B cell (primary cell): ENCODE measurements around the gene ORAI3. TPM values are rescaled to one million over a fixed set of nuclear protein-coding genes. Genes with fewer than 3 reads are reported as not detected.

ENCODE experiments used
- ATAC-seq: fragments of 200-7000 bp; cut with Tn5 transposase; one replicate; pipeline ENCODE4 v1.10.0; 2021; ENCODE audit warnings: low read depth, mild to moderate bottlenecking, moderate number of reproducible peaks, moderate library complexity
- CTCF ChIA-PET: fragments of 350-600 bp; sonication (Branson Sonifier 250); formaldehyde crosslinking; loops from one replicate; lab custom pipeline; 2021; ENCODE audit warnings: antibody characterized with exemption, inconsistent platforms; lab: Charles Lee
- POLR2A ChIA-PET: fragments of 350-600 bp; sonication (Branson Sonifier 250); formaldehyde crosslinking; loops from one replicate; lab custom pipeline; 2021; ENCODE audit warnings: antibody characterized with exemption; lab: Charles Lee
- DNase-seq: peaks from one replicate; pipeline ENCODE4 v3.0.0; 2013
- H2AFZ ChIP-seq: 2 replicates; pipeline ENCODE4 v1.6.1; 2012; ENCODE audit warnings: mild to moderate bottlenecking, low read depth, low read length; ENCODE audit not compliant: insufficient read depth, poor library complexity, severe bottlenecking
- H3K27ac ChIP-seq, 2 donors: 1 replicate in 1 of 2; 2 replicates in 1 of 2; pipeline ENCODE4 v1.5.1; 2012 to 2013; ENCODE audit warnings: low read length in 2 of 2, mild to moderate bottlenecking in 2 of 2, moderate library complexity in 1 of 2
- H3K27me3 ChIP-seq, 4 experiments: fragments of 200-600 bp in 1 of 4; sonication (generic) in 1 of 4; replicated peaks in 1 of 4; 1 replicate in 2 of 4; 2 replicates in 2 of 4; pipeline versions ENCODE4 v1.6.1 to v1.7.0; 2013 to 2016; ENCODE audit warnings: low read length in 3 of 4, mild to moderate bottlenecking in 2 of 4, mixed read lengths in 1 of 4, moderate library complexity in 1 of 4; ENCODE audit not compliant: insufficient read depth in 4 of 4, control insufficient read depth in 3 of 4; ENCODE audit errors: control extremely low read depth in 1 of 4
- H3K36me3 ChIP-seq, 2 experiments: replicated peaks in 1 of 2; 1 replicate in 1 of 2; 2 replicates in 1 of 2; pipeline versions ENCODE4 v1.6.1 to v1.7.1; 2013; ENCODE audit warnings: low read length in 1 of 2; ENCODE audit not compliant: insufficient read depth in 2 of 2, control insufficient read depth in 1 of 2; ENCODE audit errors: control extremely low read depth in 1 of 2, extremely low read depth in 1 of 2
- H3K4me1 ChIP-seq, 2 donors: fragments of 200-600 bp in 1 of 2; sonication (generic) in 1 of 2; 1 replicate in 1 of 2; 2 replicates in 1 of 2; pipeline versions ENCODE4 v1.5.1 to v1.6.1; 2013 to 2017; ENCODE audit warnings: low read length in 2 of 2; ENCODE audit not compliant: control insufficient read depth in 2 of 2, insufficient read depth in 2 of 2
- H3K4me2 ChIP-seq: replicated peaks from 2 replicates; pipeline ENCODE3; 2012; ENCODE audit warnings: mild to moderate bottlenecking, low read depth, low read length; ENCODE audit not compliant: poor library complexity, severe bottlenecking
- H3K4me3 ChIP-seq, 5 experiments: fragments of 200-600 bp in 1 of 5; sonication (generic) in 1 of 5; 1 replicate in 3 of 5; 2 replicates in 2 of 5; pipeline versions ENCODE4 v1.5.1 to v1.7.0; 2011 to 2016; ENCODE audit warnings: low read length in 4 of 5, mild to moderate bottlenecking in 4 of 5, low read depth in 2 of 5, control low read depth in 1 of 5, moderate library complexity in 1 of 5; ENCODE audit not compliant: insufficient read depth in 1 of 5; ENCODE audit errors: control extremely low read depth in 1 of 5, extremely low read depth in 1 of 5
- H3K79me2 ChIP-seq: fragments of 200-600 bp; sonication (generic); one replicate; pipeline ENCODE4 v1.6.0; 2016; ENCODE audit warnings: low read length; ENCODE audit not compliant: control insufficient read depth, insufficient read depth
- H3K9ac ChIP-seq: fragments of 200-600 bp; sonication (generic); 2 replicates; pipeline ENCODE4 v1.6.1; 2017; ENCODE audit warnings: mild to moderate bottlenecking, low read length, moderate library complexity
- H3K9me3 ChIP-seq, 3 donors: one replicate each; pipeline versions ENCODE4 v1.6.1 to v1.7.1; 2013; ENCODE audit warnings: low read length in 2 of 3; ENCODE audit not compliant: control insufficient read depth in 2 of 3, insufficient read depth in 1 of 3; ENCODE audit errors: control extremely low read depth in 1 of 3
- H4K20me1 ChIP-seq: 2 replicates; pipeline ENCODE4 v1.6.0; 2012; ENCODE audit warnings: mild to moderate bottlenecking, low read length; ENCODE audit not compliant: insufficient read depth, control insufficient read depth, poor library complexity, severe bottlenecking
- H3K27ac Mint-ChIP-seq: one replicate; pipeline ENCODE4 v1.8.0; 2021; ENCODE audit warnings: mixed read lengths
- H3K27me3 Mint-ChIP-seq: one replicate; pipeline ENCODE4 v1.8.0; 2021; ENCODE audit warnings: mixed read lengths
- H3K4me1 Mint-ChIP-seq: one replicate; pipeline ENCODE4 v1.8.0; 2021; ENCODE audit warnings: mixed read lengths
- H3K4me3 Mint-ChIP-seq: one replicate; pipeline ENCODE4 v1.8.0; 2021; ENCODE audit warnings: mixed read lengths
- H3K9me3 Mint-ChIP-seq: one replicate; pipeline ENCODE4 v1.8.0; 2022; ENCODE audit warnings: mixed read lengths; ENCODE audit not compliant: insufficient read depth
- EZH2 ChIP-seq: IDR thresholded peaks from 2 replicates; pipeline ENCODE4 v1.6.1; 2012; ENCODE audit warnings: borderline replicate concordance, low read depth, mild to moderate bottlenecking, moderate library complexity, low read length; ENCODE audit not compliant: insufficient read depth, poor library complexity, severe bottlenecking
- WGBS: methylation state at CpG from one replicate; pipeline ENCODE4 v1.1.5; 2013; ENCODE audit warnings: missing lambda C conversion rate; ENCODE audit not compliant: insufficient coverage; 5-methylcytosine and 5-hydroxymethylcytosine counted together
- intact Hi-C: fragments of 100-400 bp; cut with micrococcal nuclease; formaldehyde crosslinking; loops from one replicate; pipeline ENCODE4 v1.10.0; 2022
- polyA plus RNA-seq: library from polyadenylated mRNA; depleted of rRNA; stranded (reverse); fragments of >200 nt; gene quantifications from 2 replicates; pipeline ENCODE4 v1.2.3, GENCODE V29; 2012
- total RNA-seq, 2 donors: library from RNA; stranded (reverse); fragments of 120-200 nt in 1 of 2; gene quantifications; 1 replicate in 1 of 2; 2 replicates in 1 of 2; pipeline versions ENCODE4 v1.2.3 to v1.2.4, GENCODE V29; 2013 to 2022
- TF ChIP-seq, protein P1 (sequence below): fragments of 200-600 bp; IDR thresholded peaks from one replicate; pipeline ENCODE4 v1.8.0; 2022; ENCODE audit warnings: antibody characterized with exemption, mild to moderate bottlenecking

Gene ORAI3
- total and polyA plus RNA-seq, 2 donors (not counting 1 experiment from before 2014, with no cell fraction given): 32.2 to 51.8 TPM

DNA sequence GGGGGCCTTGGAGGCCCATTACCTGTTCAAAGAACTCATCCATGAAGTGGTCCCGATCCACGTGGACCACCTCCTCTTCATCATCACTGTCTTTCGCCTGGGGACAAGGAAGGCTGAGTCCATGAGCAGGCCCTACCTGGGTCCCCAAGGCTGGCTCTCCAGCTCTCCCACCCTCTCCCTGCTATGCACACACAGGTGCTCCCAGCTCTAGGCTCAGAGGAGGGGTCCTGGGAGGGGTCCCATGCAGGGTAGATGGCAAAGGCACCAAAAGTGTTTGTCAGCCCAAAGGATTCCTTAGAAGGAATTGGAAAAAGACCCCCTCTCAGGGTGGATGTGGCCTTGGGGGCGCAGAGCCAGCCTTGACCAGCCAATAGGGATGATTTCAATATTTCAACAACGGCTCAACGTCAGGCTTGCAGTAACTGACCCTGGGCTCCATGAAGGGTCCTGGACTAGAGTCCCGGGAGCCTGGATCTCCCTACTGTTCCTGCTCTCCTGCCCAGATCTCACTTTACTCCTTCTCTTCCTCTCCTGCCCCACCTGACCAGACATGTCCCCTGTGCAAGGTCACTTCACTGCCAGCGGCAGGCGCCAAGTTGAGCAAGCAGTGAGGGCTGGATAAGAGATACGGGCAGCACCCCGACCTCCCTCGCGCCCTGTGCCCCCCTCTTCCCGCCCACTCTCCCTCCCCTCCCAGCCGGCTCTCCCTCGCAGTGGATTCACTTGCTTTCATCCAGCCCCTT, 52.8 kb downstream of the ORAI3 start:
- H3K4me3 ChIP-seq: no peak overlapping the region
- no peak for TF ChIP-seq EZH2
- TF ChIP-seq, protein P1, sequence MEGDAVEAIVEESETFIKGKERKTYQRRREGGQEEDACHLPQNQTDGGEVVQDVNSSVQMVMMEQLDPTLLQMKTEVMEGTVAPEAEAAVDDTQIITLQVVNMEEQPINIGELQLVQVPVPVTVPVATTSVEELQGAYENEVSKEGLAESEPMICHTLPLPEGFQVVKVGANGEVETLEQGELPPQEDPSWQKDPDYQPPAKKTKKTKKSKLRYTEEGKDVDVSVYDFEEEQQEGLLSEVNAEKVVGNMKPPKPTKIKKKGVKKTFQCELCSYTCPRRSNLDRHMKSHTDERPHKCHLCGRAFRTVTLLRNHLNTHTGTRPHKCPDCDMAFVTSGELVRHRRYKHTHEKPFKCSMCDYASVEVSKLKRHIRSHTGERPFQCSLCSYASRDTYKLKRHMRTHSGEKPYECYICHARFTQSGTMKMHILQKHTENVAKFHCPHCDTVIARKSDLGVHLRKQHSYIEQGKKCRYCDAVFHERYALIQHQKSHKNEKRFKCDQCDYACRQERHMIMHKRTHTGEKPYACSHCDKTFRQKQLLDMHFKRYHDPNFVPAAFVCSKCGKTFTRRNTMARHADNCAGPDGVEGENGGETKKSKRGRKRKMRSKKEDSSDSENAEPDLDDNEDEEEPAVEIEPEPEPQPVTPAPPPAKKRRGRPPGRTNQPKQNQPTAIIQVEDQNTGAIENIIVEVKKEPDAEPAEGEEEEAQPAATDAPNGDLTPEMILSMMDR: no peak
- H3K27me3 Mint-ChIP-seq: peaks cover 4% of the 10 kb centered on the region
- peaks cover 6 to 9% of the 10 kb centered on the region in 2 donors for H3K4me1 ChIP-seq
- no peaks in the 10 kb centered on the region for H3K36me3 ChIP-seq
- ChIA-PET POLR2A (interaction anchor here (0.7 kb wide), 1 partner anchor 484 kb away, joined by 4 read pairs; no protein-coding TSS in a partner anchor), CTCF (interaction anchor here (0.5 to 2.1 kb wide), 2 partner anchors 18 to 24 kb away, joined by 3 to 7 read pairs; partner anchors contain the start of gene HSD3B7)
- no peaks in the 10 kb centered on the region for H4K20me1 ChIP-seq
- H3K27me3 ChIP-seq: peaks cover 0 to 4% (median 0%) of the 10 kb centered on the region in 4 experiments
- no peak overlapping the region for H3K4me2 ChIP-seq
- no peaks in the 10 kb centered on the region for H3K9me3 Mint-ChIP-seq
- DNase-seq: no peak
- H3K4me3 Mint-ChIP-seq: no peak overlapping the region
- intact Hi-C loops: no loop called here
- H3K27ac ChIP-seq: no peak overlapping the region
- H3K4me1 Mint-ChIP-seq: peaks cover 3% of the 10 kb centered on the region
- H3K79me2 ChIP-seq: no peaks in the 10 kb centered on the region
- WGBS: 92% methylated on average over 14 of the region's 16 CpGs
- H2AFZ ChIP-seq: no peak overlapping the region
- no peak for ATAC-seq
- H3K9ac ChIP-seq: no peak overlapping the region
- peaks cover 0 to 5% (median 0%) of the 10 kb centered on the region in 3 donors for H3K9me3 ChIP-seq
- H3K27ac Mint-ChIP-seq: no peak overlapping the region

DNA sequence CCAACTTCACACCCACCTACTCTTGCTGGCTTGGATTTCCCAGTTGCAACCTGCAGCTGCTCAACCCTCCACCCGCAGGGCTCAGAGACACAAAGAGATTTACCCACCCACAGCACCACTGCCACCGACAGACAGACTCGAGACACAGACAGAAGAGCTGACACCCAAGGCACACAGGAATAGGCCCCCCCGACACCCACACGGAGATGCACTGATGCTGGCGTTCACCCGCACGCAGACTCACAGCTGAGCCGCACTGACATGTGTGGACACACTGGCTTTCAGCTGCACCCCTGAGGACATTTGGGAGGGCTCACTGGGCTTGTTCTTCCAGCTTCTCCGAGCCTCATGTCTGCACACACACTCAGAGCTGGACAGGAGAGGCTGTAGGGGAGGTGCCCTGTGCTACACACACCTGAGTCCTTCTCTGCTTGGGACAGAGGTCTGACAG, 53.4 kb downstream of the ORAI3 start:
- Histone ChIP-seq H3K4me2 (no peak overlapping the region), H3K36me3 (no peaks in the 10 kb centered on the region), H4K20me1 (no peaks in the 10 kb centered on the region), H3K27ac (no peak overlapping the region), H3K9me3 (peaks cover 0 to 5% (median 0%) of the 10 kb centered on the region in 3 donors), H3K79me2 (no peaks in the 10 kb centered on the region), H3K4me3 (no peak overlapping the region), H2AFZ (no peak overlapping the region), H3K27me3 (peaks cover 0 to 4% (median 0%) of the 10 kb centered on the region in 4 experiments), H3K4me1 (peaks cover 3 to 4% of the 10 kb centered on the region in 2 donors), H3K9ac (no peak overlapping the region)
- no peaks in the 10 kb centered on the region for H3K4me1 Mint-ChIP-seq
- DNase-seq (no peak), ATAC-seq (no peak)
- ChIA-PET POLR2A (interaction anchor here (0.7 kb wide), 1 partner anchor 484 kb away, joined by 4 read pairs; no protein-coding TSS in a partner anchor), CTCF (interaction anchor here (0.9 to 2.1 kb wide), 2 partner anchors 14 to 18 kb away, joined by 3 to 7 read pairs; partner anchors contain the start of gene HSD3B7)
- TF ChIP-seq EZH2: no peak
- TF ChIP-seq, protein P1: no peak
- H3K9me3 Mint-ChIP-seq: no peaks in the 10 kb centered on the region
- peaks cover 4% of the 10 kb centered on the region for H3K27me3 Mint-ChIP-seq
- H3K27ac Mint-ChIP-seq: no peak overlapping the region
- no peak overlapping the region for H3K4me3 Mint-ChIP-seq
- intact Hi-C loops: no loop called here
- WGBS: 96% methylated on average over 10 of the region's 10 CpGs
